Erythroblast (primary cell): ENCODE data around the gene CIC.
"Not testable (repeated sequence)": the region's sequence is repeated elsewhere in the genome, so short reads cannot be mapped to it uniquely, and the experiment has no call there.

Experiments used
- DNase-seq, 2 experiments: peaks; one replicate each; lab custom pipeline; 2025; lab: John Stamatoyannopoulos, UW
- GATA1 ChIP-seq: IDR thresholded peaks from 2 replicates; pipeline ENCODE4 v1.6.1; 2011; ENCODE audit warnings: low read depth, mild to moderate bottlenecking, control low read depth, low read length, moderate library complexity
- POLR2A ChIP-seq: IDR thresholded peaks from 2 replicates; pipeline ENCODE4 v1.6.1; 2011; ENCODE audit warnings: mild to moderate bottlenecking, low read length

The CIC gene

GRCh38 chr19:42333975-42334696, 65.1 kb downstream of the CIC start:
- TF ChIP-seq GATA1 (no peak), POLR2A (no peak)
- no peak for DNase-seq

GRCh38 chr19:42334697-42335373, 65.8 kb downstream of the CIC start:
- DNase-seq = no peak

GRCh38 chr19:42335374-42335936, 66.4 kb downstream of the CIC start:
- DNase-seq = no peak
- TF ChIP-seq GATA1 (no peak), POLR2A (no peak)

More at GRCh38 chr19:42334697-42335373, 65.8 kb downstream of the CIC start:
- no peak for TF ChIP-seq POLR2A
- no peak for TF ChIP-seq GATA1

GRCh38 chr19:42335971-42336370, 66.9 kb downstream of the CIC start:
- TF ChIP-seq POLR2A (no peak), GATA1 (no peak)
- DNase-seq = no peak

GRCh38 chr19:42339126-42339860, 70.2 kb downstream of the CIC start:
- DNase-seq = not testable (repeated sequence)

- not testable (repeated sequence) for DNase-seq
Observed at GRCh38 chr19:42339922-42340321, 70.9 kb downstream of the CIC start.

- DNase-seq = peak; percentile 18 to 25
- TF ChIP-seq POLR2A (no peak), GATA1 (no peak)
Observed at GRCh38 chr19:42343344-42344110, 74.5 kb downstream of the CIC start.

- no peak for DNase-seq
- TF ChIP-seq POLR2A (no peak), GATA1 (no peak)
Observed at GRCh38 chr19:42344336-42344893, 75.4 kb downstream of the CIC start.
